PC-3 (cell line): ENCODE results near the gene PID1. TPM values are rescaled to one million over a fixed set of nuclear protein-coding genes. Genes with fewer than 3 reads are reported as not detected.

Experiments
- ATAC-seq: fragments of 200-7000 bp; cut with Tn5 transposase; 2 replicates; pipeline ENCODE4 v1.9.1; 2020; ENCODE audit warnings: mild to moderate bottlenecking, moderate library complexity
- BruUV-seq: library from RNA; stranded (reverse); fragments of 400-500 nt; replicated peaks from 2 replicates; lab custom pipeline; 2021; lab: Mats Ljungman, UMichigan
- CTCF ChIA-PET: fragments of 300-600 bp; sonication (Branson Sonifier 250); formaldehyde crosslinking; loops from one replicate; lab custom pipeline; 2022; ENCODE audit warnings: antibody characterized with exemption; lab: Charles Lee
- POLR2A ChIA-PET: fragments of 300-600 bp; sonication (Branson Sonifier 250); formaldehyde crosslinking; loops from one replicate; lab custom pipeline; 2022; ENCODE audit warnings: antibody characterized with exemption; ENCODE audit not compliant: unreplicated experiment; lab: Charles Lee
- DNase-seq: peaks from one replicate; pipeline ENCODE4 v3.0.0-alpha.2; 2015
- H2AFZ ChIP-seq: fragments of 300-600 bp; sonication (generic); 2 replicates; pipeline ENCODE4 v1.6.0; 2016; ENCODE audit warnings: antibody characterized with exemption, low read length
- H3F3A ChIP-seq: fragments of 300-600 bp; sonication (generic); one replicate; pipeline ENCODE4 v1.6.0; 2017; ENCODE audit warnings: antibody characterized with exemption, low read length, control low read depth, mild to moderate bottlenecking; ENCODE audit not compliant: unreplicated experiment
- H3K27ac ChIP-seq: fragments of 300-600 bp; sonication (generic); 2 replicates; pipeline ENCODE4 v1.5.1; 2016; ENCODE audit warnings: mild to moderate bottlenecking, low read length
- H3K27me3 ChIP-seq: fragments of 300-600 bp; sonication (generic); 2 replicates; pipeline ENCODE4 v1.6.1; 2016; ENCODE audit warnings: low read length, mixed read lengths
- H3K36me3 ChIP-seq: fragments of 300-600 bp; sonication (generic); 2 replicates; pipeline ENCODE4 v1.6.1; 2016; ENCODE audit warnings: low read depth, mixed run types, low read length, mixed read lengths
- H3K4me1 ChIP-seq: fragments of 300-600 bp; sonication (generic); 2 replicates; pipeline ENCODE4 v1.5.1; 2016; ENCODE audit warnings: low read length; ENCODE audit not compliant: insufficient read depth
- H3K4me2 ChIP-seq: fragments of 300-600 bp; sonication (generic); 2 replicates; pipeline ENCODE4 v1.6.0; 2016; ENCODE audit warnings: low read length
- H3K4me3 ChIP-seq: fragments of 300-600 bp; sonication (generic); 2 replicates; pipeline ENCODE4 v1.5.1; 2016; ENCODE audit warnings: mild to moderate bottlenecking, low read length, mixed read lengths
- H3K79me2 ChIP-seq: fragments of 300-600 bp; sonication (generic); 2 replicates; pipeline ENCODE4 v1.6.1; 2017; ENCODE audit warnings: low read length, mixed read lengths
- H3K9ac ChIP-seq: fragments of 300-600 bp; sonication (generic); 2 replicates; pipeline ENCODE4 v1.6.0; 2016; ENCODE audit warnings: mild to moderate bottlenecking, low read length
- H3K9me2 ChIP-seq: fragments of 300-600 bp; sonication (generic); replicated peaks from 2 replicates; pipeline ENCODE4 v1.6.1; 2016; ENCODE audit warnings: mixed run types, low read length, mixed read lengths
- H3K9me3 ChIP-seq: fragments of 300-600 bp; sonication (generic); 2 replicates; pipeline ENCODE4 v1.6.1; 2016; ENCODE audit warnings: low read length, mixed read lengths
- H4K20me1 ChIP-seq: fragments of 300-600 bp; sonication (generic); 2 replicates; pipeline ENCODE4 v1.6.1; 2016; ENCODE audit warnings: low read length, mixed read lengths
- EZH2 ChIP-seq: fragments of 300-600 bp; sonication (generic); IDR thresholded peaks from one replicate; pipeline ENCODE4 v1.6.1; 2017; ENCODE audit warnings: antibody characterized with exemption, mild to moderate bottlenecking, low read length; ENCODE audit not compliant: unreplicated experiment
- EZH2phosphoT487 ChIP-seq: fragments of 300-600 bp; sonication (generic); IDR thresholded peaks from 2 replicates; pipeline ENCODE4 v1.6.1; 2018; ENCODE audit warnings: mild to moderate bottlenecking, antibody characterized with exemption, low read length, borderline replicate concordance
- intact Hi-C: fragments of 100-400 bp; cut with micrococcal nuclease; formaldehyde crosslinking; loops from 2 replicates; pipeline ENCODE4 v1.9.0; 2023
- total RNA-seq: library from RNA; depleted of rRNA; stranded (reverse); fragments of >200 nt; gene quantifications from 2 replicates; pipeline ENCODE4 v1.2.3, GENCODE V29; 2014
- TF ChIP-seq, protein P1 (sequence below): fragments of 300-600 bp; sonication (generic); conservative IDR thresholded peaks from 2 replicates; pipeline ENCODE4 v1.5.1; 2017; ENCODE audit warnings: antibody characterized with exemption, low read depth, mild to moderate bottlenecking, low read length

PID1 gene
- total RNA-seq, 1 experiment from 2014 or later: 0.84 TPM

DNA sequence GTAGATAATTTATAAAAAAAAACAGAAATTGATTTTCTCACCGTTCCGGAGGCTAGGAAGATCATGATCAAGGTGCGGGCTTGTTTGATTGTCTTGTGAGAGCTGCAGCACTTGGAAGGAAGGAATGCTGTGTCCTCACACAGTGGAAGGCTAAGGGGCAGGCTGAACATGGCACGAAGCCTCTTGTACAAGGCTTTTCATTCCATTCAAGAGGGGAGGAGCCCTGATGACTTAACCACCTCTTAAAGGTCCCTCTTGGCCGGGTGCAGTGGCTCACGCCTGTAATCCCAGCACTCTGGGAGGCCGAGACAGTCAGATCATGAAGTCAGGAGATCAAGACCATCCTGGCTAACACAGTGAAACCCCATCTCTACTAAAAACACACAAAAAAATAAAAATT is 39.2 kb downstream of the PID1 start:
- H3K4me2 ChIP-seq: no peak overlapping the region
- H3K9me3 ChIP-seq: no peaks in the 10 kb centered on the region
- TF ChIP-seq, protein P1, sequence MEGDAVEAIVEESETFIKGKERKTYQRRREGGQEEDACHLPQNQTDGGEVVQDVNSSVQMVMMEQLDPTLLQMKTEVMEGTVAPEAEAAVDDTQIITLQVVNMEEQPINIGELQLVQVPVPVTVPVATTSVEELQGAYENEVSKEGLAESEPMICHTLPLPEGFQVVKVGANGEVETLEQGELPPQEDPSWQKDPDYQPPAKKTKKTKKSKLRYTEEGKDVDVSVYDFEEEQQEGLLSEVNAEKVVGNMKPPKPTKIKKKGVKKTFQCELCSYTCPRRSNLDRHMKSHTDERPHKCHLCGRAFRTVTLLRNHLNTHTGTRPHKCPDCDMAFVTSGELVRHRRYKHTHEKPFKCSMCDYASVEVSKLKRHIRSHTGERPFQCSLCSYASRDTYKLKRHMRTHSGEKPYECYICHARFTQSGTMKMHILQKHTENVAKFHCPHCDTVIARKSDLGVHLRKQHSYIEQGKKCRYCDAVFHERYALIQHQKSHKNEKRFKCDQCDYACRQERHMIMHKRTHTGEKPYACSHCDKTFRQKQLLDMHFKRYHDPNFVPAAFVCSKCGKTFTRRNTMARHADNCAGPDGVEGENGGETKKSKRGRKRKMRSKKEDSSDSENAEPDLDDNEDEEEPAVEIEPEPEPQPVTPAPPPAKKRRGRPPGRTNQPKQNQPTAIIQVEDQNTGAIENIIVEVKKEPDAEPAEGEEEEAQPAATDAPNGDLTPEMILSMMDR: no peak
- TF ChIP-seq EZH2phosphoT487 (no peak), EZH2 (no peak)
- H4K20me1 ChIP-seq: no peaks in the 10 kb centered on the region
- no peaks in the 10 kb centered on the region for H3K9me2 ChIP-seq
- no peak overlapping the region for H2AFZ ChIP-seq
- no peaks in the 10 kb centered on the region for H3K36me3 ChIP-seq
- H3K9ac ChIP-seq: no peak overlapping the region
- DNase-seq: no peak
- no peak for ATAC-seq
- H3K27ac ChIP-seq: no peak overlapping the region
- POLR2A ChIA-PET: no interaction called here
- no TSS peak for BruUV-seq
- no peaks in the 10 kb centered on the region for H3F3A ChIP-seq
- no peak overlapping the region for H3K4me3 ChIP-seq
- H3K27me3 ChIP-seq: peaks cover 4% of the 10 kb centered on the region; the same call in 1 of the 2 replicates
- intact Hi-C loops: no loop called here
- CTCF ChIA-PET: no interaction called here
- no peaks in the 10 kb centered on the region for H3K79me2 ChIP-seq
- H3K4me1 ChIP-seq: no peaks in the 10 kb centered on the region

DNA sequence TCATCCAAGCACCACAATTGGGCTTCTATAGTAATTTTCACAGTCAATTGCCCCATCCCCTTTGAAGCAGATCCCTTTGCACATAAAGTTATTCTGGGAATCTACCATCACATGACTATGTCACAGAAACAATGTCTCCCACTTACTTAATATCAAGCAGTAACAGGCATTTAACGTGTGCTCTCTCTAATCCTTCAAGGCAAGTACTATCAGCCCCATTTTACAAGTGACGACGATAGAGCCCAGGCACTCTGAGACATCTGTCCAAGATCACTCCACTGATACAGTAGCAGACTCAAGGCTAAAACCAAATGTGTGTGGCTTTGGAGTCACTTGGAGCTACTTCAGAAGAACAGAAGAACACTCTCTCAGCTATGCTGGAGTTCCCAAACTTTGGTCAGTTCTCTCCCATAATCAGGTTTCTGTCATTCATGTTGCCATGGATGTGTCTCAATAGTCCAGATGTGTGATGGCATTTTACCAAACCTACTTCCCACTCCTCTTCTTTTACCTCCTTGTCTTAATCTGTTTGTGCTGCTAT is 39.7 kb downstream of the PID1 start:
- no peak for DNase-seq
- BruUV-seq: no TSS peak
- POLR2A ChIA-PET: no interaction called here
- ATAC-seq: no peak
- Histone ChIP-seq H3K27ac (no peak overlapping the region), H3K9ac (no peak overlapping the region), H3K4me3 (no peak overlapping the region), H3K27me3 (peaks cover 4% of the 10 kb centered on the region; the same call in 1 of the 2 replicates), H3K79me2 (no peaks in the 10 kb centered on the region), H3K9me2 (no peaks in the 10 kb centered on the region), H2AFZ (no peak overlapping the region), H3K4me1 (no peaks in the 10 kb centered on the region), H3K9me3 (no peaks in the 10 kb centered on the region), H3K4me2 (no peak overlapping the region), H4K20me1 (no peaks in the 10 kb centered on the region), H3K36me3 (no peaks in the 10 kb centered on the region), H3F3A (no peaks in the 10 kb centered on the region)
- no peak for TF ChIP-seq EZH2phosphoT487
- CTCF ChIA-PET: no interaction called here
- intact Hi-C loops: no loop called here

DNA sequence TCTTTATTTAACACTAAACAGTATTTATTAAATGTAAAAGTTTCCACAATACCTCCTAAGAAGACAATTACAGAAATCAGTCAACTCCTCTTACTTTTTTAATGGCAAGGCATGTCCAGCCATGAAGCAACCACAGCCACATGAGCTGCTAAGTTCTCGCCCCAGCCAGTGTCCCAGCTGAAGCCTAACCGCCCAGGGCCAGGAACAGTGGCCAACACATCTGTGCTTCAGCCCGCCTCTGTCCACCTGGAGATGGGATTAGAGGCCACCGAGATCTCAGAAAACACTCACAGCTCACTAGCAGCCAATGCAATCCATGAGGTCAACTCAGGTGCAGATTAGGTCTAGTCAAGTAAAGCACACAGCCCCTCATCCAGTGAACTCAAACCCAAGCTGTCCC is 40.2 kb downstream of the PID1 start:
- no peak for DNase-seq
- BruUV-seq: no TSS peak
- H3K9me2 ChIP-seq: no peaks in the 10 kb centered on the region
- no peak overlapping the region for H3K27ac ChIP-seq
- no peak overlapping the region for H3K4me2 ChIP-seq
- H3K36me3 ChIP-seq: no peaks in the 10 kb centered on the region
- no peak overlapping the region for H2AFZ ChIP-seq
- POLR2A ChIA-PET: no interaction called here
- no peak overlapping the region for H3K4me3 ChIP-seq
- intact Hi-C loops: no loop called here
- CTCF ChIA-PET: no interaction called here
- ATAC-seq: no peak
- H3K4me1 ChIP-seq: no peaks in the 10 kb centered on the region
- H3K9me3 ChIP-seq: no peaks in the 10 kb centered on the region
- H3K9ac ChIP-seq: no peak overlapping the region
- H3K79me2 ChIP-seq: no peaks in the 10 kb centered on the region
- H3F3A ChIP-seq: no peaks in the 10 kb centered on the region
- no peak for TF ChIP-seq EZH2
- TF ChIP-seq, protein P1: no peak
- TF ChIP-seq EZH2phosphoT487: no peak
- H4K20me1 ChIP-seq: no peaks in the 10 kb centered on the region
- H3K27me3 ChIP-seq: peaks cover 4% of the 10 kb centered on the region; the same call in 1 of the 2 replicates
